ENCODE data around the gene CROCC.
"Not testable (repeated sequence)": the region's sequence is repeated elsewhere in the genome, so short reads cannot be mapped to it uniquely, and the experiment has no call there.

The CROCC gene

GRCh38 chr1:16921391-16922185 is at the start of gene CROCC:
TSS of gene CROCC (plus strand) at chr1:16921931. CDS start at chr1:16922019, 88 bp downstream.
- no peak within 1 kb of the TSS for H3K27ac Mint-ChIP-seq
- DNase-seq = peak; percentile 73
- H3K4me3 Mint-ChIP-seq = peak within 1 kb of the TSS; percentile 54
- peaks cover 25% of the 10 kb centered on the region for H3K4me1 Mint-ChIP-seq
- no peaks in the 10 kb centered on the region for H3K9me3 Mint-ChIP-seq
- no peaks in the 10 kb centered on the region for H3K36me3 Mint-ChIP-seq
- peaks cover 50% of the 10 kb centered on the region for H3K27me3 Mint-ChIP-seq
- CTCF ChIA-PET = interaction anchor here (1.1 to 1.3 kb wide), 2 partner anchors 10 to 39 kb away, joined by 4 to 8 read pairs; no protein-coding TSS in a partner anchor

GRCh38 chr1:16872152-16873075 is 49.3 kb upstream of the CROCC start:
- H3K4me1 Mint-ChIP-seq, CTCF ChIA-PET, H3K27ac Mint-ChIP-seq, DNase-seq, H3K9me3 Mint-ChIP-seq, H3K36me3 Mint-ChIP-seq: not testable (repeated sequence)
- peaks cover 64% of the 10 kb centered on the region for H3K27me3 Mint-ChIP-seq
- peak overlapping the region; percentile 58 for H3K4me3 Mint-ChIP-seq

GRCh38 chr1:16873076-16873879 is 48.5 kb upstream of the CROCC start:
- H3K36me3 Mint-ChIP-seq, H3K4me1 Mint-ChIP-seq, H3K9me3 Mint-ChIP-seq, CTCF ChIA-PET, H3K4me3 Mint-ChIP-seq, H3K27ac Mint-ChIP-seq: not testable (repeated sequence)
- H3K27me3 Mint-ChIP-seq = peaks cover 66% of the 10 kb centered on the region
- peak; percentile 29 for DNase-seq

GRCh38 chr1:16874968-16875765 is 46.6 kb upstream of the CROCC start:
- H3K27ac Mint-ChIP-seq, H3K36me3 Mint-ChIP-seq, H3K4me3 Mint-ChIP-seq, CTCF ChIA-PET, DNase-seq, H3K4me1 Mint-ChIP-seq, H3K9me3 Mint-ChIP-seq: not testable (repeated sequence)
- H3K27me3 Mint-ChIP-seq = peaks cover 68% of the 10 kb centered on the region

- CTCF ChIA-PET, H3K4me1 Mint-ChIP-seq, H3K4me3 Mint-ChIP-seq, DNase-seq, H3K9me3 Mint-ChIP-seq, H3K36me3 Mint-ChIP-seq, H3K27ac Mint-ChIP-seq: not testable (repeated sequence)
- H3K27me3 Mint-ChIP-seq = peaks cover 74% of the 10 kb centered on the region
Observed at GRCh38 chr1:16881742-16882141, 40.0 kb upstream of the CROCC start.

- Mint-ChIP-seq H3K27ac (no peak overlapping the region), H3K4me3 (no peak overlapping the region), H3K9me3 (no peaks in the 10 kb centered on the region), H3K36me3 (no peaks in the 10 kb centered on the region), H3K27me3 (peaks cover 72% of the 10 kb centered on the region), H3K4me1 (no peaks in the 10 kb centered on the region)
- CTCF ChIA-PET = no interaction called here
- no peak for DNase-seq
Observed at GRCh38 chr1:16882986-16883385, 38.7 kb upstream of the CROCC start.

GRCh38 chr1:16884487-16884886 is 37.2 kb upstream of the CROCC start:
- H3K27ac Mint-ChIP-seq, H3K9me3 Mint-ChIP-seq, H3K36me3 Mint-ChIP-seq, CTCF ChIA-PET, DNase-seq, H3K4me3 Mint-ChIP-seq: not testable (repeated sequence)
- Mint-ChIP-seq H3K4me1 (peaks cover 10% of the 10 kb centered on the region), H3K27me3 (peaks cover 79% of the 10 kb centered on the region)

- Mint-ChIP-seq H3K27ac (no peak overlapping the region), H3K36me3 (no peaks in the 10 kb centered on the region), H3K27me3 (peaks cover 86% of the 10 kb centered on the region), H3K4me1 (peaks cover 18% of the 10 kb centered on the region), H3K4me3 (no peak overlapping the region), H3K9me3 (no peaks in the 10 kb centered on the region)
- DNase-seq = no peak
- CTCF ChIA-PET = interaction anchor here (1.0 kb wide), 1 partner anchor 239 kb away, joined by 4 read pairs; no protein-coding TSS in a partner anchor
Observed at GRCh38 chr1:16886860-16887605, 34.7 kb upstream of the CROCC start.

GRCh38 chr1:16888860-16889816 is 32.6 kb upstream of the CROCC start:
- Mint-ChIP-seq H3K4me1 (peaks cover 18% of the 10 kb centered on the region), H3K27ac (peak overlapping the region; percentile 71), H3K4me3 (peak overlapping the region; percentile 83), H3K27me3 (peaks cover 86% of the 10 kb centered on the region), H3K36me3 (no peaks in the 10 kb centered on the region), H3K9me3 (no peaks in the 10 kb centered on the region)
- peak; percentile 58 for DNase-seq
- CTCF ChIA-PET = interaction anchor here (1.4 kb wide), 1 partner anchor 268 kb away, joined by 5 read pairs; no protein-coding TSS in a partner anchor

- H3K9me3 Mint-ChIP-seq, CTCF ChIA-PET, DNase-seq, H3K36me3 Mint-ChIP-seq, H3K4me3 Mint-ChIP-seq, H3K27ac Mint-ChIP-seq: not testable (repeated sequence)
- H3K27me3 Mint-ChIP-seq = peaks cover 77% of the 10 kb centered on the region
- H3K4me1 Mint-ChIP-seq = peaks cover 27% of the 10 kb centered on the region
Observed at GRCh38 chr1:16890539-16891021, 31.2 kb upstream of the CROCC start.

GRCh38 chr1:16891057-16891456 is 30.7 kb upstream of the CROCC start:
- DNase-seq, H3K36me3 Mint-ChIP-seq, CTCF ChIA-PET, H3K4me3 Mint-ChIP-seq, H3K27ac Mint-ChIP-seq, H3K9me3 Mint-ChIP-seq: not testable (repeated sequence)
- peaks cover 72% of the 10 kb centered on the region for H3K27me3 Mint-ChIP-seq
- H3K4me1 Mint-ChIP-seq = peaks cover 28% of the 10 kb centered on the region

GRCh38 chr1:16892978-16893525 is 28.7 kb upstream of the CROCC start:
- H3K9me3 Mint-ChIP-seq, H3K36me3 Mint-ChIP-seq, CTCF ChIA-PET, DNase-seq, H3K4me3 Mint-ChIP-seq, H3K27ac Mint-ChIP-seq: not testable (repeated sequence)
- Mint-ChIP-seq H3K4me1 (peaks cover 46% of the 10 kb centered on the region), H3K27me3 (peaks cover 58% of the 10 kb centered on the region)
